HepG2 (cell line): ENCODE data around the gene AGT. TPM values are rescaled to one million over a fixed set of nuclear protein-coding genes. Genes with fewer than 3 reads are reported as not detected.

Experiments
- ARNTL ChIP-seq: sonication (generic); formaldehyde crosslinking; IDR thresholded peaks from 2 replicates; pipeline ENCODE4 v1.4.0; 2020; ENCODE audit warnings: mild to moderate bottlenecking, missing genetic modification reagents
- CREB1 ChIP-seq, 2 experiments: fragments of 450-650 bp in 1 of 2; IDR thresholded peaks; 2 replicates each; pipeline ENCODE4 v1.6.1; 2016 to 2017; ENCODE audit warnings: control low read depth in 1 of 2, mild to moderate bottlenecking in 1 of 2, missing compliant biosample characterization in 1 of 2, missing genetic modification characterization in 1 of 2
- HNRNPLL ChIP-seq: fragments of 200-400 bp; formaldehyde crosslinking; IDR thresholded peaks from 2 replicates; pipeline ENCODE4 v1.6.1; 2017; ENCODE audit warnings: mild to moderate bottlenecking, low read depth, low read length; ENCODE audit not compliant: poor library complexity, severe bottlenecking
- NR1H2 ChIP-seq: sonication (generic); formaldehyde crosslinking; IDR thresholded peaks from 2 replicates; pipeline ENCODE4 v1.8.1; 2022; ENCODE audit warnings: low read depth, missing genetic modification reagents, borderline replicate concordance
- NR2F6 ChIP-seq, 2 experiments: IDR thresholded peaks; 2 replicates each; pipeline ENCODE4 v1.6.1; 2016; ENCODE audit warnings: antibody characterized with exemption in 1 of 2, mild to moderate bottlenecking in 1 of 2
- SAP130 ChIP-seq: IDR thresholded peaks from 2 replicates; pipeline ENCODE4 v1.6.1; 2016; ENCODE audit warnings: low read depth
- SRY ChIP-seq: sonication (generic); formaldehyde crosslinking; IDR thresholded peaks from 2 replicates; pipeline ENCODE4 v1.8.0; 2022; ENCODE audit warnings: mild to moderate bottlenecking, missing genetic modification reagents
- TAF1 ChIP-seq: sonication (generic); formaldehyde crosslinking; IDR thresholded peaks from 2 replicates; pipeline ENCODE4 v1.4.0; 2020; ENCODE audit warnings: missing genetic modification reagents
- ZBTB1 ChIP-seq: sonication (generic); formaldehyde crosslinking; IDR thresholded peaks from 2 replicates; pipeline ENCODE4 v1.4.0; 2020; ENCODE audit warnings: missing genetic modification reagents, borderline replicate concordance
- ZMAT3 ChIP-seq: sonication (generic); formaldehyde crosslinking; conservative IDR thresholded peaks from 2 replicates; pipeline ENCODE4 v1.7.0; 2021; ENCODE audit warnings: missing genetic modification reagents
- ZNF224 ChIP-seq: sonication (generic); formaldehyde crosslinking; IDR thresholded peaks from 2 replicates; pipeline ENCODE4 v1.5.0; 2020; ENCODE audit warnings: mild to moderate bottlenecking, missing genetic modification reagents
- ZNF563 ChIP-seq: sonication (generic); formaldehyde crosslinking; IDR thresholded peaks from 2 replicates; pipeline ENCODE4 v1.8.0; 2022; ENCODE audit warnings: mild to moderate bottlenecking, moderate library complexity, missing genetic modification reagents
- ZNF619 ChIP-seq: sonication (generic); formaldehyde crosslinking; IDR thresholded peaks from 2 replicates; pipeline ENCODE4 v1.4.0; 2020; ENCODE audit warnings: mild to moderate bottlenecking, missing genetic modification reagents
- ZNF772 ChIP-seq: sonication (generic); formaldehyde crosslinking; IDR thresholded peaks from 2 replicates; pipeline ENCODE4 v1.5.0; 2020; ENCODE audit warnings: mild to moderate bottlenecking, missing genetic modification reagents
- polyA plus RNA-seq, 8 experiments: library from polyadenylated mRNA; depleted of rRNA in 3 of 8; stranded (reverse) in 7 of 8; unstranded in 1 of 8; fragments of >200 nt; fragmentation: Illumina TruSeq in 4 of 8; extraction: Trizol in 4 of 8; gene quantifications; 2 replicates each; pipeline versions ENCODE4 v1.2.1 to v1.2.3, GENCODE V29; 2011 to 2016; ENCODE audit warnings: low read depth in 4 of 8, missing spikeins in 1 of 8, mixed read lengths in 1 of 8; ENCODE audit not compliant: insufficient read depth in 1 of 8
- total RNA-seq, 5 experiments: library from RNA; depleted of rRNA; stranded (reverse); fragments of >200 nt; fragmentation: Illumina TruSeq; extraction: Trizol; gene quantifications; 2 replicates each; pipeline ENCODE4 v1.2.3, GENCODE V29; 2016; ENCODE audit warnings: low read depth in 1 of 5
- TF ChIP-seq, protein P1 (sequence below): sonication (generic); formaldehyde crosslinking; IDR thresholded peaks from 2 replicates; pipeline ENCODE4 v1.8.0; 2022; ENCODE audit warnings: missing genetic modification reagents, mild to moderate bottlenecking, inconsistent platforms, borderline replicate concordance
- TF ChIP-seq, protein P2 (sequence below): sonication (generic); formaldehyde crosslinking; IDR thresholded peaks from 2 replicates; pipeline ENCODE4 v1.5.0; 2020; ENCODE audit warnings: mild to moderate bottlenecking, missing genetic modification reagents
- TF ChIP-seq, protein P3 (sequence below): sonication (generic); formaldehyde crosslinking; IDR thresholded peaks from 2 replicates; pipeline ENCODE4 v1.5.0; 2020; ENCODE audit warnings: mild to moderate bottlenecking, missing genetic modification reagents, borderline replicate concordance
- TF ChIP-seq, protein P4 (sequence below): sonication (generic); formaldehyde crosslinking; conservative IDR thresholded peaks from 2 replicates; pipeline ENCODE4 v1.4.0; 2020; ENCODE audit warnings: mild to moderate bottlenecking, missing genetic modification reagents, moderate library complexity

AGT gene
- total and polyA plus RNA-seq, 2 of the 13 experiments (the other 11 are each of a cell fraction or from before 2014, with no cell fraction given): 892 to 2,071 TPM

DNA sequence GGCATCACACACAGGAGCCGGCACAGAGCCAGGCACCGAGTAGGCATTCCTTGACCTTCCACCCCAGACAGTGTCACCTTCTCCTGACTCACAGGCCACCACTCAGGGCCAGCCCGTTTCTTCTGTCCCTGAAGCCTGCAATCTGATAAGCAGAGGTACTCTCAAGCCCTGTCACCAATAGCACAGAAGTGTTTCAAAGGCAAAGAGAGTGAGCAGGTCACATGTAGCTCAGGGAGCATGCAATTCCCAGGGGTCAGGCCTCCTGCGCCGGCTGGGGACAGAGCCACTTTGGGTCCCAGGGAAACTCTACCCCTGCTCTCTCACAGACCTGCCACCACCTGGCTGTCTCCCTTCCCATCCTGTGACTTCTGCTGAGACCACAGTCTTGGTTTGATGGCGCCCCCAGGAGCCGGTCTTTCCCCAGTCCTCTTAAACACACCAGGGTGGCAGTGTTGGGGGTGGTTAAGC is 46.5 kb upstream of the AGT start (continued):
- peak; percentile 69; the same call in 1 of the 2 replicates for TF ChIP-seq ARNTL
- 0 out of 2 replicates have a peak, but pooled peaks have one; percentile 40 for TF ChIP-seq ZNF224
- no peak for TF ChIP-seq NR1H2 (CRISPR knock-in tag)
- 0 out of 2 replicates have a peak, but pooled peaks have one; percentile 51 for TF ChIP-seq ZMAT3 (CRISPR knock-in tag)
- no peak; the same call in 1 of the 2 replicates for TF ChIP-seq ZNF772
- TF ChIP-seq ZBTB1: no peak
- TF ChIP-seq NR2F6 (IDR thresholded peaks at IDR 0.05): peak; percentile 48; the same call in 1 of the 2 replicates
- TF ChIP-seq NR2F6 (CRISPR knock-in tag; IDR thresholded peaks at IDR 0.05): no peak
- TF ChIP-seq, protein P1, sequence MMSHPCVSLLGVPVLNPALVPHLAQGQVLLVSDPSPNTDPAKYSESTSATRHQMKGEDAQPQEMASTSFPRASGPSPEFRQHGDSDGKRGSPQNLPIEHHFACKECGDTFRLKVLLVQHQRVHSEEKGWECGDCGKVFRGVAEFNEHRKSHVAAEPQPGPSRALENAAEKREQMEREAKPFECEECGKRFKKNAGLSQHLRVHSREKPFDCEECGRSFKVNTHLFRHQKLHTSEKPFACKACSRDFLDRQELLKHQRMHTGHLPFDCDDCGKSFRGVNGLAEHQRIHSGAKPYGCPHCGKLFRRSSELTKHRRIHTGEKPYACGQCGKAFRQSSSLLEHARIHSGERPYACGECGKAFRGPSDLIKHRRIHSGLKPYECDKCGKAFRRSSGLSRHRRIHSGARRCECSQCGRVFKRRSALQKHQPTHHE (CRISPR knock-in tag): no peak
- TF ChIP-seq CREB1 (IDR thresholded peaks at IDR 0.05): no peak
- no peak for TF ChIP-seq CREB1 (CRISPR knock-in tag; IDR thresholded peaks at IDR 0.05)
- TF ChIP-seq SAP130 (CRISPR knock-in tag): peak; percentile 58; the same call in 1 of the 2 replicates
- TF ChIP-seq TAF1 (CRISPR knock-in tag): no peak
- peak; percentile 19; the same call in 1 of the 2 replicates for TF ChIP-seq ZNF563 (CRISPR knock-in tag)
- no peak for TF ChIP-seq HNRNPLL
- TF ChIP-seq, protein P2, sequence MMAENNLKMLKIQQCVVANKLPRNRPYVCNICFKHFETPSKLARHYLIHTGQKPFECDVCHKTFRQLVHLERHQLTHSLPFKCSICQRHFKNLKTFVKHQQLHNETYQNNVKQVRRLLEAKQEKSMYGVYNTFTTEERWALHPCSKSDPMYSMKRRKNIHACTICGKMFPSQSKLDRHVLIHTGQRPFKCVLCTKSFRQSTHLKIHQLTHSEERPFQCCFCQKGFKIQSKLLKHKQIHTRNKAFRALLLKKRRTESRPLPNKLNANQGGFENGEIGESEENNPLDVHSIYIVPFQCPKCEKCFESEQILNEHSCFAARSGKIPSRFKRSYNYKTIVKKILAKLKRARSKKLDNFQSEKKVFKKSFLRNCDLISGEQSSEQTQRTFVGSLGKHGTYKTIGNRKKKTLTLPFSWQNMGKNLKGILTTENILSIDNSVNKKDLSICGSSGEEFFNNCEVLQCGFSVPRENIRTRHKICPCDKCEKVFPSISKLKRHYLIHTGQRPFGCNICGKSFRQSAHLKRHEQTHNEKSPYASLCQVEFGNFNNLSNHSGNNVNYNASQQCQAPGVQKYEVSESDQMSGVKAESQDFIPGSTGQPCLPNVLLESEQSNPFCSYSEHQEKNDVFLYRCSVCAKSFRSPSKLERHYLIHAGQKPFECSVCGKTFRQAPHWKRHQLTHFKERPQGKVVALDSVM: no peak
- TF ChIP-seq SRY (CRISPR knock-in tag): no peak
- TF ChIP-seq ZNF619: 0 out of 2 replicates have a peak, but pooled peaks have one; percentile 75
- TF ChIP-seq, protein P3, sequence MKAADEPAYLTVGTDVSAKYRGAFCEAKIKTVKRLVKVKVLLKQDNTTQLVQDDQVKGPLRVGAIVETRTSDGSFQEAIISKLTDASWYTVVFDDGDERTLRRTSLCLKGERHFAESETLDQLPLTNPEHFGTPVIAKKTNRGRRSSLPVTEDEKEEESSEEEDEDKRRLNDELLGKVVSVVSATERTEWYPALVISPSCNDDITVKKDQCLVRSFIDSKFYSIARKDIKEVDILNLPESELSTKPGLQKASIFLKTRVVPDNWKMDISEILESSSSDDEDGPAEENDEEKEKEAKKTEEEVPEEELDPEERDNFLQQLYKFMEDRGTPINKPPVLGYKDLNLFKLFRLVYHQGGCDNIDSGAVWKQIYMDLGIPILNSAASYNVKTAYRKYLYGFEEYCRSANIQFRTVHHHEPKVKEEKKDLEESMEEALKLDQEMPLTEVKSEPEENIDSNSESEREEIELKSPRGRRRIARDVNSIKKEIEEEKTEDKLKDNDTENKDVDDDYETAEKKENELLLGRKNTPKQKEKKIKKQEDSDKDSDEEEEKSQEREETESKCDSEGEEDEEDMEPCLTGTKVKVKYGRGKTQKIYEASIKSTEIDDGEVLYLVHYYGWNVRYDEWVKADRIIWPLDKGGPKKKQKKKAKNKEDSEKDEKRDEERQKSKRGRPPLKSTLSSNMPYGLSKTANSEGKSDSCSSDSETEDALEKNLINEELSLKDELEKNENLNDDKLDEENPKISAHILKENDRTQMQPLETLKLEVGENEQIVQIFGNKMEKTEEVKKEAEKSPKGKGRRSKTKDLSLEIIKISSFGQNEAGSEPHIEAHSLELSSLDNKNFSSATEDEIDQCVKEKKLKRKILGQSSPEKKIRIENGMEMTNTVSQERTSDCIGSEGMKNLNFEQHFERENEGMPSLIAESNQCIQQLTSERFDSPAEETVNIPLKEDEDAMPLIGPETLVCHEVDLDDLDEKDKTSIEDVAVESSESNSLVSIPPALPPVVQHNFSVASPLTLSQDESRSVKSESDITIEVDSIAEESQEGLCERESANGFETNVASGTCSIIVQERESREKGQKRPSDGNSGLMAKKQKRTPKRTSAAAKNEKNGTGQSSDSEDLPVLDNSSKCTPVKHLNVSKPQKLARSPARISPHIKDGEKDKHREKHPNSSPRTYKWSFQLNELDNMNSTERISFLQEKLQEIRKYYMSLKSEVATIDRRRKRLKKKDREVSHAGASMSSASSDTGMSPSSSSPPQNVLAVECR (CRISPR knock-in tag): peak; percentile 59; the same call in 1 of the 2 replicates
- TF ChIP-seq, protein P4, sequence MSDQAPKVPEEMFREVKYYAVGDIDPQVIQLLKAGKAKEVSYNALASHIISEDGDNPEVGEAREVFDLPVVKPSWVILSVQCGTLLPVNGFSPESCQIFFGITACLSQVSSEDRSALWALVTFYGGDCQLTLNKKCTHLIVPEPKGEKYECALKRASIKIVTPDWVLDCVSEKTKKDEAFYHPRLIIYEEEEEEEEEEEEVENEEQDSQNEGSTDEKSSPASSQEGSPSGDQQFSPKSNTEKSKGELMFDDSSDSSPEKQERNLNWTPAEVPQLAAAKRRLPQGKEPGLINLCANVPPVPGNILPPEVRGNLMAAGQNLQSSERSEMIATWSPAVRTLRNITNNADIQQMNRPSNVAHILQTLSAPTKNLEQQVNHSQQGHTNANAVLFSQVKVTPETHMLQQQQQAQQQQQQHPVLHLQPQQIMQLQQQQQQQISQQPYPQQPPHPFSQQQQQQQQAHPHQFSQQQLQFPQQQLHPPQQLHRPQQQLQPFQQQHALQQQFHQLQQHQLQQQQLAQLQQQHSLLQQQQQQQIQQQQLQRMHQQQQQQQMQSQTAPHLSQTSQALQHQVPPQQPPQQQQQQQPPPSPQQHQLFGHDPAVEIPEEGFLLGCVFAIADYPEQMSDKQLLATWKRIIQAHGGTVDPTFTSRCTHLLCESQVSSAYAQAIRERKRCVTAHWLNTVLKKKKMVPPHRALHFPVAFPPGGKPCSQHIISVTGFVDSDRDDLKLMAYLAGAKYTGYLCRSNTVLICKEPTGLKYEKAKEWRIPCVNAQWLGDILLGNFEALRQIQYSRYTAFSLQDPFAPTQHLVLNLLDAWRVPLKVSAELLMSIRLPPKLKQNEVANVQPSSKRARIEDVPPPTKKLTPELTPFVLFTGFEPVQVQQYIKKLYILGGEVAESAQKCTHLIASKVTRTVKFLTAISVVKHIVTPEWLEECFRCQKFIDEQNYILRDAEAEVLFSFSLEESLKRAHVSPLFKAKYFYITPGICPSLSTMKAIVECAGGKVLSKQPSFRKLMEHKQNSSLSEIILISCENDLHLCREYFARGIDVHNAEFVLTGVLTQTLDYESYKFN: peak; percentile 37; the same call in 1 of the 2 replicates
